ENCODE data around the gene LRP6. TPM values are rescaled to one million over a fixed set of nuclear protein-coding genes. Genes with fewer than 3 reads are reported as not detected.

LRP6 gene
- total and polyA plus RNA-seq, 2 experiments from 2014 or later: 29.1 to 73.8 TPM

- Mint-ChIP-seq H3K4me1 (peaks cover 50% of the 10 kb centered on the region), H3K27me3 (ENCODE audit: insufficient read depth, low read depth, poor library complexity) (peaks cover 3% of the 10 kb centered on the region), H3K9me3 (no peaks in the 10 kb centered on the region), H3K27ac (no peak overlapping the region), H3K4me3 (no peak overlapping the region), H3K36me3 (ENCODE audit: low read depth) (peaks cover 2% of the 10 kb centered on the region; the same call in 2 of the 3 replicates)
- TF ChIP-seq REST (IDR thresholded peaks at IDR 0.05; ENCODE audit: unreplicated experiment) (no peak), ZNF462 (CRISPR knock-in tag; IDR thresholded peaks at IDR 0.05) (peak; percentile 74)
- Histone ChIP-seq H3K4me2 (peak overlapping the region; percentile 44), H3F3A (replicated peaks; ENCODE audit: low read depth) (no peaks in the 10 kb centered on the region), H3K36me3 (ENCODE audit: insufficient read depth) (no peaks in the 10 kb centered on the region), H3K4me1 (ENCODE audit: insufficient read depth) (peaks cover 26% of the 10 kb centered on the region), H3K79me2 (replicated peaks; ENCODE audit: insufficient read depth) (peaks cover 100% of the 10 kb centered on the region), H3K27me3 (ENCODE audit: insufficient read depth) (no peaks in the 10 kb centered on the region), H2AFZ (no peak overlapping the region), H4K20me1 (replicated peaks; ENCODE audit: insufficient read depth) (peaks cover 34% of the 10 kb centered on the region), H3K4me3 (no peak overlapping the region), H3K9me2 (ENCODE audit: insufficient read depth) (no peaks in the 10 kb centered on the region), H3K27ac (ENCODE audit: low read depth) (no peak overlapping the region)
- ATAC-seq (no peak), DNase-seq (ENCODE audit: low spot score) (no peak)
Observed at GRCh38 chr12:12236896-12237295, 29.9 kb downstream of the LRP6 start.
